Testis (tissue), 3 donors: Measurements from ENCODE around the gene CAPN1. TPM values are rescaled to one million over a fixed set of nuclear protein-coding genes. Genes with fewer than 3 reads are reported as not detected.

Experiments
- DNase-seq: peaks from one replicate; pipeline ENCODE4 v3.0.0-alpha.2; 2019
- H3K27ac ChIP-seq, 2 donors: fragments of 200-600 bp; sonication (generic); one replicate each; pipeline ENCODE4 v1.5.1; 2019
- H3K27me3 ChIP-seq: fragments of 200-600 bp; sonication (generic); one replicate; pipeline ENCODE4 v1.5.1; 2019
- H3K36me3 ChIP-seq: fragments of 200-600 bp; sonication (generic); one replicate; pipeline ENCODE4 v1.5.1; 2017; ENCODE audit warnings: low read depth; ENCODE audit errors: missing control alignments
- H3K4me1 ChIP-seq: fragments of 200-600 bp; sonication (generic); one replicate; pipeline ENCODE4 v1.5.1; 2019
- H3K4me3 ChIP-seq, 2 donors: fragments of 200-600 bp; sonication (generic); one replicate each; pipeline ENCODE4 v1.5.1; 2017 to 2019
- H3K9me3 ChIP-seq: fragments of 200-600 bp; sonication (generic); one replicate; pipeline ENCODE4 v1.5.1; 2017
- CTCF ChIP-seq, 3 experiments: fragments of 450-650 bp in 2 of 3; fragments of 200-600 bp in 1 of 3; sonication (generic) in 1 of 3; IDR thresholded peaks; one replicate each; pipeline ENCODE4 v1.5.1; 2016 to 2019; ENCODE audit warnings: antibody characterized with exemption in 3 of 3, mild to moderate bottlenecking in 2 of 3, moderate library complexity in 1 of 3
- POLR2A ChIP-seq: fragments of 450-650 bp; IDR thresholded peaks from one replicate; pipeline ENCODE4 v1.6.1; 2017; ENCODE audit warnings: antibody characterized with exemption, mild to moderate bottlenecking, moderate library complexity
- WGBS, 2 donors: methylation state at CpG; one replicate each; pipeline ENCODE4 v1.1.5; 2018; 5-methylcytosine and 5-hydroxymethylcytosine counted together
- intact Hi-C: fragments of 100-400 bp; cut with DNase I; formaldehyde crosslinking; loops from one replicate; pipeline ENCODE4 v1.15.1; 2023; ENCODE audit warnings: low total_unique reads
- polyA plus RNA-seq: library from polyadenylated mRNA; stranded (reverse); fragments of 350-450 nt; fragmentation: Illumina TruSeq; extraction: RNeasy Lipid Tissue Mini Kit (QIAGEN cat#74804); gene quantifications from one replicate; pipeline ENCODE4 v1.2.3, GENCODE V29; 2014; ENCODE audit warnings: low read depth, low replicate concordance; ENCODE audit not compliant: insufficient read depth
- total RNA-seq, 2 donors: library from RNA; depleted of rRNA; stranded (reverse); fragments of >200 nt; gene quantifications; one replicate each; pipeline ENCODE4 v1.2.3, GENCODE V29; 2016

CAPN1 gene
- total and polyA plus RNA-seq, 3 donors from 2014 or later = 27.3 to 85.3 (median 36.2) TPM

GRCh38 chr11:65208785-65209710 is 27.3 kb downstream of the CAPN1 start:
- Histone ChIP-seq H3K9me3 (no peaks in the 10 kb centered on the region), H3K27ac (no peak overlapping the region), H3K4me1 (no peaks in the 10 kb centered on the region), H3K27me3 (no peaks in the 10 kb centered on the region), H3K4me3 (no peak overlapping the region), H3K36me3 (no peaks in the 10 kb centered on the region)
- no peak for DNase-seq
- intact Hi-C loops = no loop called here
- 77 to 79% methylated on average over 11 to 13 of the region's 13 CpGs for WGBS, 2 donors
- TF ChIP-seq CTCF (IDR thresholded peaks at IDR 0.05) (no peak), POLR2A (no peak)

GRCh38 chr11:65209711-65210360 is 28.1 kb downstream of the CAPN1 start:
- intact Hi-C loops = no loop called here
- Histone ChIP-seq H3K4me3 (no peak overlapping the region), H3K27ac (no peak overlapping the region), H3K9me3 (no peaks in the 10 kb centered on the region), H3K27me3 (no peaks in the 10 kb centered on the region), H3K4me1 (no peaks in the 10 kb centered on the region), H3K36me3 (no peaks in the 10 kb centered on the region)
- no peak for DNase-seq
- no peak for TF ChIP-seq POLR2A
- no peak for TF ChIP-seq CTCF (IDR thresholded peaks at IDR 0.05)
- WGBS, 2 donors = 92 to 94% methylated on average over 20 of the region's 20 CpGs

GRCh38 chr11:65210361-65210731 is 28.6 kb downstream of the CAPN1 start:
- TF ChIP-seq POLR2A = no peak
- TF ChIP-seq CTCF (IDR thresholded peaks at IDR 0.05) = no peak
- intact Hi-C loops = no loop called here
- no peak overlapping the region for H3K4me3 ChIP-seq
- H3K9me3 ChIP-seq = no peaks in the 10 kb centered on the region
- no peaks in the 10 kb centered on the region for H3K27me3 ChIP-seq
- 86 to 89% methylated on average over 14 of the region's 14 CpGs for WGBS, 2 donors
- no peak overlapping the region for H3K27ac ChIP-seq
- no peak for DNase-seq
- H3K4me1 ChIP-seq = no peaks in the 10 kb centered on the region
- H3K36me3 ChIP-seq = no peaks in the 10 kb centered on the region

- H3K4me1 ChIP-seq = no peaks in the 10 kb centered on the region
- H3K36me3 ChIP-seq = no peaks in the 10 kb centered on the region
- no peak overlapping the region for H3K4me3 ChIP-seq
- no peak for DNase-seq
- H3K27ac ChIP-seq = no peak overlapping the region
- intact Hi-C loops = no loop called here
- 54 to 65% methylated on average over 4 of the region's 4 CpGs for WGBS, 2 donors
- H3K9me3 ChIP-seq = no peaks in the 10 kb centered on the region
- no peak for TF ChIP-seq CTCF (IDR thresholded peaks at IDR 0.05)
- H3K27me3 ChIP-seq = no peaks in the 10 kb centered on the region
Measured at GRCh38 chr11:65210748-65211147, 29.0 kb downstream of the CAPN1 start.
